ENCODE data around the gene UGDH.
A peak's percentile ranks its signal among the peaks of the same experiment; 100 is the strongest.
"Not testable (repeated sequence)": the region's sequence is repeated elsewhere in the genome, so short reads cannot be mapped to it uniquely, and the experiment has no call there.

The UGDH gene

DNA sequence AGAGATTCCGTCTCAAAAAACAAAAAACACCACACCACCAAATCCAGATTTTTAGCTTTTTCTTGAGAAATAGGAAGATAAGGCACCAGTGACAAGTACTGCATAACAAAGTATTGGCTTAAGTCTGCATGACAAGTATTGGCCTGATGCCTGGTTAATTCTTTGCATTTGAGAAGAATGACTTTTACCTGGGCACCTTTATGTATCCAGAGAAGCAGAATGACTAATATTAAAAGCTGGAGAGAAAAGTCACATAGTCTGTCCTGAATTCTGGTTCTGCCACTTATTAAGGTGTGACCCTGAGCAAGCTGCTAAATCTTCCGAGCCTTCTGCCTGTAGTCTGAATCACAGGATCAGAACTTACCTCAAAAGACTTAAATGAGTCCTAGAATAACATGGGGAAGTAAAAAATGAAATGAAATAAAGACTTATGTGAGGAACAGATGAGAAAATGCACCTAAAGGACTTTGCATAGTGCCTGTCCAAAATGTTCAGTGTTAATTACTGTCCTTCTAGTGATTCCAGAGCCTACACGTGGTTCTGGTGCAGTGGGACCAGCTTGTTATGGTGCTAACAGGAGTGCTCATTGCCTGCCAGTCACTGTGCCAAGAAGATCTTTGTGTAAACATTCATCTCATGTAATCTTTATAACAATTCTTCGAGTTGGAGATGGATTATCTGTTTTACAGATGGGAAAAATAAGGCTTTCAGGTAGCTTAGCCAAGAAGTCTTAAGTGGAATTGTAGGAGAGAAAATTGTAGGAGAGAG, 31.6 kb downstream of the UGDH start:
- DNase-seq (ENCODE audit: low read depth in 2 of 2), result no peak

DNA sequence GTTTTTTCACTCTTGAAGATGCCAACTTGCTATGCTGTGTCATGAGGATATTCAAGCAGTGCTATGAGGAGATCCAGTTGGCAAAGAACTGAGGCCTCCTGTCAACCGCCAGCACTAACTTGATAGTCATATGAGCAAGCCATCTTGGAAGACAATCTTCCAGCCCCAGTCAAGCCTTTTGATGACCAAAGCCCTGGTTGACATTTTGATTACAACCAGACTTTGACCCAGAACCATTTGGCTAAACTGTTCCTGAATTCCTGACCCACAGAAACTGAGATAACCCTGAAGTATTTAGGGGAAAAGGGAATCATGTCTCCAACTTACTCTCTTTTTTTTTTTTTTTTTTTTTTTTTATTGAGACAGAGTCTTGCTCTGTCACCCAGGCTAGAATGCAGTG, 32.9 kb downstream of the UGDH start:
- no peak for DNase-seq (ENCODE audit: low read depth in 2 of 2)

DNA sequence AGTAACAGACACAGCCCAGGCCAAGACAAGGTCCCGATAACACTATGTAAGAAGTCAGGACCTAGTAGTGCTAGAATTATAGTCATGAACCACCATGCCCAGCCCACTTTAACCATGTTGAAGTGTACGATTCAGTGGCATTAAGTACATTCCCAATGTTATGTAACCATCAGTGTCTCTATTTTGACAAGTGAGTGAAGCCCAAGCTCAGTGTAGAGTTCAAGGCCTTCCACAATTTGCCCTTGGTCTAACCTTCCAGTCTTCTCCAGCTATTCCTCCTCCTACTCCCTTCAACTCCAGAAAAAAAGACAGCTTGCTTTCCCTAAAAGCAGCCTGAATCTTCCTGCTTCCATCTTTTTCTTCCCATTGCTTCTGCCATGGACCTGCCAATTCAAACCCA, 36.9 kb downstream of the UGDH start:
- no peak for DNase-seq (ENCODE audit: low read depth in 2 of 2)

DNA sequence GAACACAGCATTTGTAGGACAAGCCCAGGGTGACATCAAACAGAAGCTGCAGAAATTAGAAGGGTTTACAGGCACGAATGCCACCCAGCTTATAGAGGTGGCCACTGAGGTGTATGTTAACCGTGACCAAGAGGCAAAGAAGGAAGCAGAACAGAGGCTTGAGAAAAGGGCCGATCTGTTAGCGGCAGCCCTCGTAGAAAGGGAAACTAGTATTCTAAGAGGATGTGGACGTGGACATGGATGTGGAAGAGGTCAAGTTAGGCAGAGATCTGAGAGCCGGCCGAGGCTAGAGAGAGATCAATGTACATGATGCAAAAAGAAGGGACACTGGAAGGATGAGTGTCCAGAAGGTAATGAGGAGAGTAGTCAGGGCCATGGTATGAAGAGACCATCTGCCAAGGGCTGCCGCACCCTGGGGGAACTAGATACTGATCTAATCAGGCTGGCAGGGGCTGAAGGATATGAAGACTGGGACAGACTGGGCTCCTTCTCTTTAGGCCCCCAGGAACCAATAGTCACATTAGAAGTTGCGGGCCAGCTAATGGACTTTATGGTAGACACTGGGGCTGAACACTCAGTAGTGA, 40.9 kb downstream of the UGDH start:
- DNase-seq (ENCODE audit: low read depth in 2 of 2), result no peak

DNA sequence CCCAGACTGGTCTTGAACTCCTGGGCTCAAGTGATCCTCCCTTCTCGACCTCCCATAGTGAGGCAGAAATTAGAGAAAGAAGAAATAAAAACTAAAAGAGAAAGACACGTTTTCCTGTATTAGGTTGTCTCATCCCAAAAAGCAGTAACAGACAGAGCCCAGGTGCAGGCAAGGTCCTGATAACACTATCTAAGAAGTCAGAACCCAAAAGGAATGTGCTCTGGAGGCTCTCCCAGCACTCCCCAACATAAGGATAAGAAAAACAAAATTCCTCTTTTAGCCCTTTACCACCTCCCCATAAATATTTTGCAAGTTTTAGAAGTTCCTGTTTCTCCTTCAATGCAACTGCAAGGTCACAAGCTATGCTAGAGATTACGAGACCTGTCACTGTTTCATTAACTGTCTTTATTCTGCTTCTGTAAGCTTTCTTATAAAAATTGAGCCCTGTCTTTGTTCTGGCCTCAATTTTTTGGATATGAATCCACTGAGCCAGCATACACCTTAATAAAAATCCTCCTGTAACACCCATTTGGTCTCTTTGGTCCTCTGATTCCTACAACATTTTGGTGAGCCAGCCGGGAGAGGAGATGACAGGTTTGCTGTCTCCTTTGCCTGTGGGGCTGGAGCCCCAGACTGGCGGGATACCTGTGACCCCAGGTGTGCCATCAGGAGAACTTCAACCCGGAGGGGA, 42.5 kb downstream of the UGDH start:
- DNase-seq (ENCODE audit: low read depth in 2 of 2), result no peak

DNA sequence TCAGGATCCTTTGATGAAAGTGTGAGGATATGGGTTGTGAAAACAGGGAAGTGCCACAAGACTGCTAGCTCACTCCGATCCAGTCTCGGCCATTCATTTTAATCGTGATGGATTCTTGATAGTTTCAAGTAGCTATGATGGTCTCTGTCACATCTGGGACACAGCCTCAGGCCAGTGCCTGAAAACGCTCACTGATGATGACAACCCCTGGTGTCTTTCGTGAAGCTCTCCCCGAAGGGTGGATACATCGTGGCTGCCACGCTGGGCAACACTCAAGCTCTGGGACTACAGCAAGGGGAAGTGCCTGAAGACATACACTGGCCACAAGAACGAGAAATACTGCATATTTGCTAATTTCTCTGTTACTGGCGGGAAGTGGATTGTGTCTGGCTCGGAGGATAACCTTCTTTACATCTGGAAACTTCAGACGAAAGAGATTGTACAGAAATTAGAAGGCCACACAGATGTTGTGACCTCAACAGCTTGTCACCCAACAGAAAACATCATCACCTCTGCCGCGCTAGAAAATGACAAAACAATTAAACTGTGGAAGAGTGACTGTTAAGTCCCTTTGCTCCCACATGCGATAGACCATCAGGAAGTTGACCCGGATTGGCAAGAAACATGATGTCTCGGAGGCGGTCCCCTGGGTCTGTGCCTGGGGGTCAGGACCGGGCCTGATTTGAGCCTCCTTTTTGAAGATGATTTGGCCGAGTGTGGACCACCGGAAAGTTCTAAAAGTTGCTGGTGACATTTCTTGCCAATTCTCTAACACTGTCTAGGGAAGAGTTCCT, 46.1 kb downstream of the UGDH start:
- DNase-seq (ENCODE audit: low read depth in 2 of 2), result no peak

DNA sequence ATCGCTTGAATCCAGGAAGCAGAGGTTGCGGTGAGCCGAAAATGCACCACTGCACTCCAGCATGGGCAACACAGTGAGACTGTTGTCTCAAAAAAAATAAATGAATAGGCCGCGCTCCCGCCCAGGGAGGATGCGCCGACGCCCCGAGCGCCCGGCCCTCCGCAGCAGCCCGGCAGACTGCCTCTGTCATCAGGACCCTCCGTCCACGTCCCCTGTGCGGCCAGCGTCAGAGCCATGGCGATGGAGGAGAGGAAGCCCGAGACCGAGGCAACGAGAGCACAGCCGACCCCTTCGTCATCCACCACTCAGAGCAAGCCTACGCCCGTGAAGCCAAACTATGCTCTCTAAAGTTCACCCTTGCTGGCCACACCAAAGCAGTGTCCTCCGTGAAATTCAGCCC, 47.0 kb downstream of the UGDH start:
- DNase-seq (ENCODE audit: low read depth in 2 of 2), result no peak

DNA sequence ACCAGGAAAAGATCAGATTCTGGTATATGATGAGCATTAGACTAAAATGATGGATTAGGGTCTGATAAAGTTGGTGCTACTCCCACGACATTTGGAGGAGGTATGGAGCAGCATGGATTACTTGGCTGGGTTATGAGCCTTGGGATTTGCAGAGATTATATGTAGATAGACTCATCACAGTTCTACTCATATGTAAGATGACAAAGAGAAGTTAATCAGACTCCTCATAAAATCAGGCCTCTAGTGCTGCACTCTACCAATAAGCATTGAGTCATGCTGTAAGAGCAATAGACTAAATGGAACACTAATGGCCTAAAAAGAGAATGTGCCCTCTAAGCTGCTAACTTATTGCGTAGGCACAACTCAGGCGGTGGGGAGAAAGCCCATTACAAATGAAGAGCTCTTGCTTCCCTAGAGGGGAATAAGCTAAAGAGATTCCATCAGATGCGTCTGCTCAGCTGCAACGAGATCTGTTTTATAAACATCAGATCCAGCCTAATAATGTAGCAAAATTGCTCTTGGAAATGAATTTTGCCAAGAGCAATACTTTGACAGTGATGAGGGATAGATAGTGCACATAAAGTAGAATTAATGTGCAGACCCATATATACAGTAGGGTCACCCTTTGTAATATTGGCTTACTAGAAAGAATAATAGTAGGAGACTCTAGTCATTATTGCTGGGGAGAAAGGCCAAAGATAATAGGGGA, 50.9 kb downstream of the UGDH start:
- DNase-seq (ENCODE audit: low read depth in 2 of 2), result no peak

DNA sequence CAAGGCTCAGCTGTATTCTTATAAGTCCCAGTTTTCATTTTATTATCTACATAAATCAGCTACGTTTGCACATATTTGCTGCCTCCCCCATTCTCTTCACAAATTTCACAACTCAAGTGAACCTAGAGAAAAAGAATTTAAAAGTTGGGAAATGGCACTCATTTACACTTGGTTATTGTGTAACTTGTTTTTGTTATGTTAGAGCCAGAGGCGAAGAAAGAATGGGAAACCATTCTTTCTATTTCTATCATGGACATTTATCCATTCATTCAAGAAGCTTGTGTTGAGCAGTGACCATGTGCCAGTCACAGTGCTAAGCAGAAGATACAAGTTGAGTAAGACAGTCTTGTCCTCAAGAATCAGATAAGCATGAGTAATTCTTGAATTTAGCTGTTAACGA, 54.8 kb downstream of the UGDH start:
- no peak for DNase-seq (ENCODE audit: low read depth in 2 of 2)

DNA sequence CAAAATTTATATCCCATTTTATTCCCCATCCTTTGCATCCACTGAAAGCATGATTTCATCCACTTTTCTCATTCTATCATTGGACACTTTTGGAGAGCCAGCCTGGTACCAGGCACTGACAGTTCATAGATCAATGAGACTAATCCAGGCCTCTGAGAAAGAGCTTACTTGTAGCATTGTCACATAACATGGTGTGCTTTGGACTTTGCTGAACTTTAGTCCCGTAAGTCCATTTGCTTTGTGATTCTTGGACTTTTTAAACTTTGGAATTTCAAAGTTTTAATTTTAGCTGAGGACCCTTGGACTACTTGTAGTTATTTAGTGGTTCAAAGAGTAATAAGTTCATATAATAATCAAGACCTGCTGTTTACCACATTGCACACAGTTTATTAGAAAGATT, 56.8 kb downstream of the UGDH start:
- DNase-seq (ENCODE audit: low read depth in 2 of 2), result no peak

DNA sequence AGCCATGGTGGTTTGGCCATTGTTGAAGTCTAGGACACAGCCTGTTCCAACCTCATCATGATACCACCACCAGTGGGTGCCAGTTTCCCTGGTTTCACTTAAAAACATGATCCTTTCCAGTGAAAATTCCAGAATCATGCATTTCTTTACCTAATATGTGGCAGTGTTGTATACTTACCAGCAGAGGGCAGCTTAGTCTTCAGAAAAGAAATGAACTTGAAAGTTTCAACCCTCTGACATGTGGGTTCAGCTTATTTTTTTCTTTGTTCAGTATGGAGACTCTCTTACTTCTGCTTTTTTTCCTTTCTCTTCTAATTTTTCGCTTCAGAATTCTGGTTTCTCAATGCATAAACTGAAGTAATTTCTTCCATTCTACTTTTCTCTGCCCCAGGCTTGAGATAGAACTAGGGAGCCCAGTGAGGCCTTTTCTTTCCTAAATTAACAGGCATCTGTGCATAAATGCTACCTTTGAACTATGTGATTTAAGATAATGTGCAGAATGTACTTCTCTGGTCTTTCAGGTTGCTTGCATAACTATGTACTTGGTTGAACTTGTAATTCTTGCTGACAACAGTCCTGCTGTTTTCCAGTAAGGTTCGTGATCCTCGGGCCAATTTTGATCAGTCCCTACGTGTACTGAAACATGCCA, 57.7 kb downstream of the UGDH start:
- DNase-seq (ENCODE audit: low read depth in 2 of 2), result no peak

DNA sequence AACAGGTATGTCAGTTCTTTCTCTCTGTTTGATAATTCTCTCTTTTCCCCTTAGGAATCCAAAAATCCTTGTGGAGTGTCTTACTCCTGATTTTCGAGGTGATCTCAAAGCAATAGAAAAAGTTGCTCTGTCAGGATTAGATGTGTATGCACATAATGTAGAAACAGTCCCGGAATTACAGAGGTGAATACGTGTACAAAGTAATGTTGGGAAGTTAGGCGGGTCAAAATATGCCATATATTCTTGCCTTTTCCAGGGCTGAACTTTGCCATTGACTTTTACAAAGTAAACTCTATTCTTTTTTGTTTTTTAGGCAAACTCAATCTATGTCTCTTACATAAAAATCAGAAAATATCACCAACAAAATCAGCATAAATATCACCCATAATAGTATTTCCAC, 59.8 kb downstream of the UGDH start:
- DNase-seq (ENCODE audit: low read depth in 2 of 2), result no peak

DNA sequence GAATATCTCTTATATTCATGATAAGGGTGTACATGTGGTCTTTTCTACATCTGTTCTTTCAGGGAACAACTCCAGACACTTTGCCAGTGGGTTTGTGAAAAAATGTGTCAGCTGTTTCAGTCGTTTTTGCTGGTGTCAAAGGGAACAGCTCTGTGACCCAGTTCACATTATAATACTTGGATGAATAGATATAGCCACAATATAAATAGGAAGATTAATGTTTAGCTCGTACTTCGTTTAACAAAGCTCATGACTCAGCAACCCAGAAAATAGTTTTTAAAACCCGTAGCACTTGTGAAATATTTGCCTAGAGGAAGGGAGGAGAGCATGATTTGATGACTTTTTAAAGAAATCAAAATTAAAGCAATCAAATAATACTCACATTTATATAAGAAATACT, 60.5 kb downstream of the UGDH start:
- DNase-seq (ENCODE audit: low read depth in 2 of 2), result no peak

DNA sequence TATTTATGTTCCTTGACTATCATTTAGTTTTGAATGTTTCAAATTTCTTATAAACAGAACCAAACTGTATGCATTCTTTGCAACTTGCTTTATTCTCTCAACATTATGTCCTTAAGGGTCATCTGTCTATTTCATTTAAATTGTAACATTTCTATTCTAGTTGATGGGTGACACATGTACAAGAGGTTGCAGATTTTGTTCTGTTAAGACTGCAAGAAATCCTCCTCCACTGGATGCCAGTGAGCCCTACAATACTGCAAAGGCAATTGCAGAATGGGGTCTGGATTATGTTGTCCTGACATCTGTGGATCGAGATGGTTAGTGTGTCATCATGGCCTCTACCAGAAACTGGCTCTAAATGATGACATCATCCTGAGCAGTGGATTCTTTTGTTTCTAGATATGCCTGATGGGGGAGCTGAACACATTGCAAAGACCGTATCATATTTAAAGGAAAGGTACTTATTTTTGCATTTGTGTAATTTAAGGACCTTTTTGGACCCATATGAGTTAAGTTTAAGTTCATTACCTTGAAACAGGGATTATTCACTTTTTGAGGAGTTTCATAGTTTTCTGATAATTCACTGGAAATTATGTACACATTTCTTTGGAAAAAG, 62.2 kb downstream of the UGDH start:
- no peak for DNase-seq (ENCODE audit: low read depth in 2 of 2)

DNA sequence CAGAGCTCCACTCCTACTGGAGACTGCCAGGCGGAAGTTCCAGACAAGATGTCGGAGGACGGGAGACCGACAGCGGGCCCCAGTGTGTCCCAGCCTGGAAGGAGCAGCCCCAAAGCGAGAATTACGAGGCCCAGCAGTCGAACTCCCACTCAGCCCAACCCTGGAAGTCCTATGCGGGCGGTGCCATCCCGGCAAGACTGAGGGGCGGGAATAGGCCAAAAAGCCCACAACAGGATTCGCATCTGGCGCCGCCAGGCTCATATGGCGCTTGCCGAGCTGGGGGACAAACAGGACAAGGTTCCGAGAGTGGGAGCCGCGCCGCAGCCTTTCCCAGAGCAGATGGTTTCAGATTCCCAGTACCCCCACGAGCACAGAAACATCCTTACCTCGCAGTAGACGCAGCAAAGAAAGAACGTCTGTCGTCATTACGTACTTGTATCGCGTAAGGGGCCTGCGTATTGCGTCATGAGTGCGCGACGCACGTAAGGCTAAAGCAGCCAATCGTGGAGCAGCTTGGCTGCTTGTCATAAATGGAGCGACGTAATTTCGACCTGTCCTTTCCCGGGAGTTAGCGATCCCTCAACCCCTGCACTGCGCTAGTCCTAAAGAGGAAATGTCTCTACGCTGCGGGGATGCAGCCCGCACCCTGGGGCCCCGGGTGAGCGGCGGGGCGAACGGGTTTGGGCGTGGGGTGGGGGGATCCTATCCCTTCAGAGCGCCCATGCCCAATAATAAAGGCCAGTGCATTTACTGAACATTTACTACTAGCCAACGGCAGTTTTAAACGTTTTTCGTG, 68.5 kb downstream of the UGDH start, which contains the start of the genes LIAS and RPL9:
Gene LIAS (plus strand): TSS at position 552 of the 796 bp plus-strand sequence. CDS start 62 bp downstream, at position 614.
Gene RPL9 (minus strand): TSS at position 418 of the 796 bp plus-strand sequence. CDS start 483 bp downstream, outside the sequence.
- peak; percentile 87 to 92 for DNase-seq (ENCODE audit: low read depth in 2 of 2)

DNA sequence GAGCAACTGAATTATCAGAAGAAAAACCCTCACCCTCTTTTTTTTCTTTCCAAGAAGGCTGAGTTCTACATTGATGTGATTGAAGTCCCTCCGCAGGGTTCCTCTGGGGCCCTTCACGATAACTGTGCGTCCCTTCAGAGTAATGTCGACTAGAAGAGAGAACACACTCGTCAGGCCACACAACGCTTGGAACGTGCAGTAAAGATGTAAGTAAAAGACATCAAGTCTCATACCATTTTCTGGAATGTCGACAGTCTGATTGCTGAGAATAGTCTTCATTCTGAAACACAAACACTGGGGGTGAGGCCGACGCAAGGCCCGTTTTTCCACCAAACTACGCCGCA, 69.1 kb downstream of the UGDH start:
- DNase-seq (ENCODE audit: low read depth in 2 of 2), result not testable (repeated sequence)

DNA sequence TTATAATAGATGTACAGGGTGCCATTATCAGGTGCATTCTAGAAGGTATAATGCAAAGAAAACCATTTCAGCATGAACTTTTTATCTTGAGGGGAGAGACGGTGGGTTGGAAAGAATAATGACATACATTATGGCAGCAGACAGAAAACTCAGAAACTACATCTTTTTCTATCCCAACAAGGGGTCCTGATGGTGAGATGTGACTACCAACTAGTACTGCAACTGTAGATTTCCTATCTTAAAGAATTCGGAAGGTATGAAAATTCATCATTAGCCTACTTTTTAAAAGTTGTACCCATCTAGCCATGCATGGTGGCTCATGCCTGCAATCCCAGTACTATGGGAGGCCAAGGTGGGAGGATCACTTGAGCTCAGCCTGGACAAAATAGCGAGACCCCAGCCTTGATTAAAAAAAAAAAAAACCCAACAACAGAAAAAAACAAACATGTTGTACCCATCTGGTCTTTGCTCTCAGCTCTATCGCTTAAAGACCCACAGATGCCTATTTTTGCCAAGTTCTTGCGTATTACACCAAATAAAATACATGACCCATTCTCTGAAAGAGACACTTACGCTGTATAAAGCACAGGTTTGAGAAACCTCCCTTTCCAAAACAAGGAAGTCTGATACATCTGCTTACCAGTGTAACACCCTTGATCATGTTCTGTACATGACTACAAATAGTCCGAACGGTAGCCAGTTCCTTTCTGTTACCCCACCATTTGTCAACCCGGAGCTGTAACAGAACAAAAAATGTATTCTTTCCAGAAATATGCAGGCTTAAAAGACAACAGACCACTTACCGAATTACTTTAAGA, 70.1 kb downstream of the UGDH start:
- no peak for DNase-seq (ENCODE audit: low read depth in 2 of 2)

DNA sequence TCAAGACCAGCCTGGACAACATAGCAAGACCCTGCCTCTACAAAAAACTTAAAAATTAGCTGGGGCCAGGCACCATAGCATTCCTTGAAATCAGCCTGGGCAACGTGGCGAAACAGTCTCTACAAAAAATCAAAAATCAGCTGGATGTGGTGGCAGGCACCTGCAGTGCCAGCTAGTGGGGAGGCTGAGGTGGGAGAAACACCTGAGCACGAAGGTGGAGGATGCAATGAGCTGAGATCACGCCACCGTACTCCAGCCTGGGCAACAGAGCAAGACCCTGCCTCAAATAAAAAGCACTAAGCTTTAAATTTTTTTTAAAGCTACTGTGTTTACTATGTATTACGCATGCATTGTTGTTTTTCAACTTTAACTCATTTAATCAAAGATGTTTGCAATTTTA, 71.8 kb downstream of the UGDH start:
- DNase-seq (ENCODE audit: low read depth in 2 of 2), result no peak

DNA sequence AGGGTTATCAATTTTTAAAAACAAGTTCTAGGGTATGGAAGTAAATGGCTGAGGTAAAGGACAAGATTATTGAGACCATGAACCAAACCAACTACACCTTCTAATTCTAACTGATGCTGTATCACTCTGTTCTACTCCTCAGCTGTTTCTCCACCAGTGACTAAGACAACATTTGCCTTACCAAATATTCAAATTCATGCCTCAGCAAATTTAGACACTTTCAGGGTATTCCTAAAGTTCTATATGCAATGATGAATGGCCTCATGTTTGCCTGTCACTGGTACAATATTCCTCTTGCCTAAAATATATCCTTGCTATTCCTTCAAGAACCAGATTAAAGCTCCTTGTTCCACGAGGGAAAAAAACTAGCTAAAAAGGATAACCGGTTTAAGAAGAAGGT, 73.5 kb downstream of the UGDH start:
- no peak for DNase-seq (ENCODE audit: low read depth in 2 of 2)
